GM19099 (cell line): ENCODE measurements around the gene MITF.

Experiments used
- POLR2A ChIP-seq: IDR thresholded peaks from 3 replicates; pipeline ENCODE4 v1.6.1; 2011; ENCODE audit warnings: low read depth; ENCODE audit not compliant: insufficient read length; ENCODE audit errors: extremely low read depth

The MITF gene

DNA sequence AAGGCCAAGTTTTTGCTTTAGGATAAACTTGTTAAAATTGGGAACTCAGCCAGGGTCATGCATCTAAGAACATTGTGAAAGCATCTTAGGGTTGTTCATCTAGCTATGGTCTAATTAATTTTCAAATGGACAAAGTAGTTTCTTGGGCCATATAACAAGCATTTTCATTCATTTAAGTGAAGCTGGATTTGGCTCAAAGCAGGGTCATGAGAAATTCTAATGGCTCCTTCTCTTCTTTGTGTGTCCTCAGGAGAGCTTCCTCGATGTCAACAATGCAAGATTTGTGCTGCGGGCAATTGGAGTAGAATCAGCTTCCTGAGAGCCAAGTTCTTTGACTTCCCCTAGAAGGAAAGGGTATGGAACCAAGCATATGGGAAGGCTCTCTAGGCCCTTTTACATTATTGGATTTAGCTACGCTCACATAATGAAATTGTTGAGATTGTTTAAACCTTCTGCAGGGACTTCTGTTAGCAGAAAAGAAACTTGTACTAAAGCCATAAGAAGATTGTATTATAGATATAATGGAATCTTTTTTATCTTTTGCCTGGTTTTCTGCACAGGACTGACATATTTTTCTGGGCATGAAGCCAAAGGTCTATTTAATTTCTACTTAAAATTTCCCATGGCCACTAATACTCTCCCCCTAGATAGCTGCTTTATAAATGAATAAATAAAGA lies 258.5 kb downstream of the MITF start:
- TF ChIP-seq POLR2A: no peak

DNA sequence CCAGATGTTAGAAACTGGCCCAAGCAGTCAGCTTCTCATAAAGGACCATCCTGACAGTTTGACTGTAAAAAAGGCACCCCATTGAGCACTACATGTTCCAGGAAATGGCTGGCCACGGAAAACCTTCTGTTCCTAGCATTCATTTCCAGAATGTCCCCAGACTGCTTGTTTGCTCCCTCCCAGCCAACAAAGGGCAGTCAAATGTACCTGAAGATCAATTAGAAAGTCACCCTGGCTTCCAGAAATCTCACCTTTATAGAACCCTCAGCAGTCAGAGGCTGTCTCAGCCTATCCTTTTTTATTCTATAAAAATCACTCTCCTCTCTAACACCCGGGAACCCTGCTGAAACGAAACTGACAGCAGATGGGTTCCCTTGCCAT lies 259.5 kb downstream of the MITF start:
- TF ChIP-seq POLR2A: no peak

DNA sequence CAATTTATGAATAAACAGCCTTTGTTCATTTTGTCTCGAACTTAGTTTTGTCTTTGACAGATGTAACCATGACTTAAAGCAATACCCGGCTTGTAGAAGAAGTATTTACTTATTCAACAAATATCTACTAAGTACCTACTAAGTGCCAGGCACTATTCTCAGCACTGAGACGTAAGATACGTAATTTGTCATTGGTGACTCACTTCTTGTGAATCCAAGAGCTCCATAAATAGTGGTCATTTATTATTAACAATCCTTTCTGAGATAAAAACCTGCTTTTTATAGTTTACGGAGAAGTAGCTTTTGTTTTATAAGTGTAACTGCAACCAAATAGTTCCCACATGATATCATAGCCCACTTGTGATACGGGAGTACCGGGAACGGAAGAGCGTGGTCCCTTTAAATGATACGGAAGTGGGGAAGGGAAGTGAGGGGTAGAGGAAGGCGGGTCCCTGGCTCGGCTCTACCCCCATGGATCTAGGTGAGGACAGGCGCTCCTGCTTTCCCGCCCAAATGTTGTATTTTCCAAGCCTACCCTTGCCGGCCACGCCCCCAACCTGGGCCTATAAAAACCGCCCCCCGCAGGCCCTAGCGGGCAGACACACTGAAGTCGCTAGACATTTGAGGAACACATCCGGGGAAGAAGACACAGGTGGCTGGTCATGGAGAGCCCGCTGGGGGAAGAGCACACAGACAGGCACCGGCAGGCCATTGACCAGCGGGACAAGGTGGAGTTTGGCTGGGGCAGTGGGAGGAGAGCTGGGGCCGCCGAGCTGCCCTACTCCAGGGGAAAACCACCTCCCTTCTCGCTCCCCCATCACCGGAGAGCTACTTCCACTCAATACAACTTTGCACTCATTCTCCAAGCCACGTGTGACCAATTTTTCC lies 260.1 kb downstream of the MITF start, which contains the start of gene SAMMSON:
SAMMSON (plus strand) TSS at position 594 of the 888 bp plus-strand sequence.
- no peak for TF ChIP-seq POLR2A

DNA sequence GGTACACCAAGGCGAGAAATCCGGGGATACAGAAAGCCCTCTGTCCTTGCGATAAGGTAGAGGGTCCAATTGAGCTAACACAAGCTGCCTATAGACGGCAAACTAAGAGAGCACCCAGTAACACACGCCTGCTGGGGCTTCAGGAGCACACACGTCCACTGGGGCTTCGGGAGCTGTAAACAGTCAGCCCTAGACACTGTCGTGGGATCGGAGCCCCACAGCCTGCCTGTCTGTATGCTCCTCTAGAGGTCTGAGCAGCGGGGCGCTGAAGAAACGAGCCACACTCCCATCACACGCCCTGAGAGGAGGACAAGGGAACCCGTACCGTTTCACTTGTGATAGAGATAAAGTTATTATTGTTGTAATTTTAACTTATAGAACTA lies 260.8 kb downstream of the MITF start:
- TF ChIP-seq POLR2A: no peak

DNA sequence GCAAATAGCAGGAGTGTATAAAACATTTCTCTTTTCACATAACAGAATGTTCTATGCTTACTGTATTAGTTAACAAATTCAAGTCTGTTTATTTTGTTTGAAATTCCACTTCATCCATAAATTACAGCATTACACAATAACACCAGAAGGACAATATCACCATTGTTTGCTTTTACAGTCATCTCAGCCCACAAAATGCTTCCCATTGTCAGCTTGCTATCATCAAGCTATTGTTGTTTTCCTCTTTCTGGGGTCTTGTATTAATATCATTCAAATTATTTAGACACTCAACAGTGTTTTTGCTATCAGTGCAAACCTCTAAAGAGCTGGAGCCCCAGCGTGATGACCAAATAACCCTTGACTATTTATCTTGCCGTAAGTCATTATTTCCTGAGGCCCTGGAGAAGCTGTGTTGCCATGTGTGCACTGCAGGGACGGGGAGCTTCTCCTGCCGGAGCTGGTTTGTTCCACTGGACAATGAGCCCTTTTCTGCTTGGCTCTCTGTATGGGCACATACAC lies 261.4 kb downstream of the MITF start:
- no peak for TF ChIP-seq POLR2A

DNA sequence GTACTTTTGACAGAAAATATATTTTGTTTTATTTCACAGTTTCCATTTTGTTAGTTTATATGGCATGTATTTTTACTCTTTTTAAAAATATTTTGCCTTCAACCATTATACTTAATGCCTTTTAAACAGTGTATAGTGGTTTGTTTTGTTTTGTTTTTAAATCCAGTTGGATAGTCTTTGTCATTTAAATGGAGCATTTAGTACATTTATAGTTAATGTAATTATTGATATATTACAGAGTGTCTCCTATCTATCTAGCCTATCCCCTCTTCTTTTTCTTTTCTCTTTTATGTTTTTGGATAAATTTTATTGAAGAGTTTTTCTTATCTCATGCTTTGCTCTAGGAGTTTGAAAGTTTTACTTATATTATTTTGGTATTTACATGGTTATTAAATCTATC lies 263.9 kb downstream of the MITF start:
- no peak for TF ChIP-seq POLR2A

DNA sequence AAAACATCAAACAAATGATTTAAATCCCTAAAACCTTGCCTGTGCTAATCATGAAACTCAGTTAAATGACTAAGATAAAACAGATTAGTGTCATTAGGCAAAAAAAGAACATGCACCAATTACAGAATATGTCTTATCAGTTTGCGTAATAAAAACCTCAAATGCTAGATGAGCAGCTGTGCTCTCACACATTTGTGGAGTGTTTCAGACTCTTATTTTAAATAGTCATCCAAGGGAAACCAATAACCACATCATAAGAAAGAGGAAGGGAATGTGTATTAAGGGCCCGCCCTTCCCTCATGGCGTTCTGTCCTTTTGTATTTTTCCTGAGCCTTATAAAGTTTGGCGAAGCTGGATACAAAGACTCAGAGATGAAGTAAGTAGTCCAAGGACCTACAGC lies 266.8 kb downstream of the MITF start:
- no peak for TF ChIP-seq POLR2A

DNA sequence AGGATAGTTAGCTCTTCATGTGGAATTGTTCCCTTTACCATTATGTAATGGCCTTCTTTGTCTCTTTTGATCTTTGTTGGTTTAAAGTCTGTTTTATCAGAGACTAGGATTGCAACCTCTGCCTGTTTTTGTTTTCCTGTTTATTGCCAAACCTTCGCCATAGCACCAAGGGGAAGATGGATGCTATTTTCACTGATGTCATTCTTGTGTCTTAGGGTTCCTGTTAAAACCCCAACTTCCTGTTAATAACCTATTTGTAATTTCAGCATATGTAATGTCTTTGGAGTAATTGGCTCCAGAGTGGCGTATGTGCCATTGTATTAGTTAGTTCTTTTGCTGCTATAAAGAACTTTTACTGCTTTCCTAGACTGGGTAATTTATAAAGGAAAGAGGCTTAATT lies 271.1 kb downstream of the MITF start:
- TF ChIP-seq POLR2A: no peak

DNA sequence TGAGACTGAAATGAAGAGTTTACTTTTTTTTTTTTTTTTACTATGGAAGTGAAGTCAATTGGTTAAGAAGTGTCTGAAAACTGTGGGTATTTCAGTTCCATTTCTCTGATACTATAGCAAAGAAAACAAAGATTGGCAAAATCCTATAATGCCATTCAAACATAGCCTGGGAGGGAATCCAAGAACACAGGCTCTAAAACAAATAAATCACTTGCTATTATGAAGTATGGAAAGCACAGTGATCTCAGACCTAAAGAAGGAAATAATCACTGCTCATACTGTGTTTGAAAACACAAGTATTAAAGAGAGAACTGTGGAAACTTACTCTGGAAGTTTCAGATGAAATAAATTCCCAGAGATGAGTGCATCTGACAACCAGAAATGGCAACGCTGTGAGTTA lies 272.3 kb downstream of the MITF start:
- no peak for TF ChIP-seq POLR2A
